HG03196 (cell line): ENCODE data around the gene DDIT3.
"Not testable (repeated sequence)": the region's sequence is repeated elsewhere in the genome, so short reads cannot be mapped to it uniquely, and the experiment has no call there.

Source experiments
- ATAC-seq: cut with Tn5 transposase; IDR thresholded peaks from one replicate; pipeline ENCODE4 v1.9.1; 2021; ENCODE audit not compliant: unreplicated experiment

DDIT3 gene

DNA sequence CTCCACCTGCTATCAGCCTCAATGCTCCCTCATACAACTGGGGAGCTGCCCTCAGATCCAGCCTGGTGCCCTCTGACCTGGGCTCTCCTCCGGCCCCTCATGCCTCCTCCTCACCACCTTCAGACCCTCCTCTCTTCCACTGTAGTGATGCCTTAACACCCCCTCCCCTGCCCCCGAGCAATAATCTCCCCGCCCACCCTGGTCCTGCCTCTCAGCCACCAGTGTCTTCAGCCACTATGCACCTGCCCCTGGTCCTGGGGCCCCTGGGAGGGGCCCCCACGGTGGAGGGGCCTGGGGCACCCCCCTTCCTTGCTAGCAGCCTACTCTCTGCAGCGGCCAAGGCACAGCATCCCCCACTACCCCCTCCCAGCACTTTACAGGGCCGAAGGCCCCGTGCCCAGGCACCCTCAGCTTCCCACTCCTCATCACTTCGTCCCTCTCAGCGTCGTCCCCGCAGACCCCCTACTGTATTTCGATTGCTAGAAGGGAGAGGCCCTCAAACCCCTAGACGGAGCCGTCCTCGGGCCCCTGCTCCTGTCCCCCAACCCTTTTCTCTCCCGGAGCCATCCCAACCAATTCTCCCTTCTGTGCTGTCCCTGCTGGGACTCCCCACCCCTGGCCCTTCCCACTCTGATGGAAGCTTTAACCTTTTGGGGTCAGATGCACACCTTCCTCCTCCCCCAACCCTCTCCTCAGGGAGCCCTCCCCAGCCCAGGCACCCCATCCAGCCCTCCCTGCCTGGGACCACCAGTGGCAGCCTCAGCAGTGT lies 5.5 kb upstream of the DDIT3 start:
- ATAC-seq, result no peak

DNA sequence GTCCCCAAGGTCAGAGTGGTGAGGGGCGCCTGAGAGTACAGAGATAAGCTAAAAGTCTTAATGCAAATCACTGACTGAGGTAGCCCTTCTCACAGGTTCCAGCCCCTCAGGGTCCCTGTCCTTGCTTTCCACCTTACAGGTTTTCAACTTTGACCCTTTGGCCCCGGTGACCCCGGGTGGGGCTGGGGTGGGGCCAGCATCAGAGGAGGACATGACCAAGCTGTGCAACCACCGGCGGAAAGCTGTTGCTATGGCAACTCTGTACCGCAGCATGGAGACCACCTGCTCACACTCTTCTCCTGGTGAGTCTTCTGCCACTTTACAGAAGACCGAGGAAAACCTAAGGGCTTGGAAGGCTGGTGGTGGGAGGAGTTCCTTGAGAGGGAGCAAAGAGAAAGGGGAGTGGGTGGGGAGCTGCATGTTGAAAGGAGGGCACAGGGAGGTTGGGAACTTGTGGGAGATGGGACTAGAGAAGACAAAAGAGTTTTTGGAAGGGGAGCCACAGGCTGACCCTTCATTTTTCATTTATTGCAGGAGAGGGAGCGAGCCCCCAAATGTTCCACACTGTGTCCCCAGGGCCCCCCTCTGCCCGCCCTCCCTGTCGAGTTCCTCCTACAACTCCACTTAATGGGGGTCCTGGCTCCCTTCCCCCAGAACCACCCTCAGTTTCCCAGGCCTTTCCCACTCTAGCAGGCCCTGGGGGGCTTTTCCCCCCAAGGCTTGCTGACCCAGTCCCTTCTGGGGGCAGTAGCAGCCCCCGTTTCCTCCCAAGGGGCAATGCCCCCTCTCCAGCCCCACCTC lies 4.7 kb upstream of the DDIT3 start:
- no peak for ATAC-seq

DNA sequence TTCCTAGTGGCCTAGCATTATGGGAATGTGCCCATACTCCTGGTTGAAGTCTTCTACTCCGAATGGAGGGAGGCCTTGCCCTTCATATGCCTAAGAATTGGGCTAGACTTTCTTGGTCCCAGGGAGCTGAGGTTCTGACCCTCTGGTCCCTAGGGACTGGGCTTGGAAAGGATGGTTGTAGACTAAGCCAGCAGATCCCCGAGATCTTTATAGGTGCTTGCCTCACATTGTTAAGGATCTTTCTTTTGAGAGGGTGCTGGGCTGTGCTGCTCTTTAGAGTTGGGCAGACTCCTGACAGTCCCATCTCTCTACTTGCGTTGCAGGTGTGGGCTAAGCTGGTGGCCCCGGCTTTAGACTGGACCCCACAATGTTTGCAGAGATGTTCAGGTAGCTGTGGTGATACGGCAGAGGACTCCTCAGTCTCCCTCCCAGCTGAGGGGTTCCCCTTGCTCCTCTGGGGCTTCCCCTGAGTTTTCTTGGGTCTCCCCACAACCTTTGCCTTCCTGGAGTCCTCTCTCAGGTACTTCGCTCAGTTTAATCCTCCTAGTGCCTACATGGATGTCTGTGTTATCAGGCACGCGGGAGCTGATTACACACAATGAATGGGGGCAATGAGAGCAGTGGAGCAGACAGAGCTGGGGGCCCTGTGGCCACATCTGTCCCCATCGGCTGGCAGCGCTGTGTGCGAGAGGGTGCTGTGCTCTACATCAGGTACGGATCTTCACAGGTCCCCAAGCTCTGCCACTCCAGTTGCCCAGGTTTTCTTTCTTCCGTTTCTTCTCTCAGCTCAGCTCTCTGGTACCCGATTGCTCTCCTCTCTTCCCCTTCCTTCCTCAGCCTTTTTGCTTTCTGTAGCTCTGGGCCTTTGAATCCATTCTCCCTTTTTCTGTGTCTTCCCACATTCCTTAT lies 3.6 kb upstream of the DDIT3 start:
- ATAC-seq, result no peak

DNA sequence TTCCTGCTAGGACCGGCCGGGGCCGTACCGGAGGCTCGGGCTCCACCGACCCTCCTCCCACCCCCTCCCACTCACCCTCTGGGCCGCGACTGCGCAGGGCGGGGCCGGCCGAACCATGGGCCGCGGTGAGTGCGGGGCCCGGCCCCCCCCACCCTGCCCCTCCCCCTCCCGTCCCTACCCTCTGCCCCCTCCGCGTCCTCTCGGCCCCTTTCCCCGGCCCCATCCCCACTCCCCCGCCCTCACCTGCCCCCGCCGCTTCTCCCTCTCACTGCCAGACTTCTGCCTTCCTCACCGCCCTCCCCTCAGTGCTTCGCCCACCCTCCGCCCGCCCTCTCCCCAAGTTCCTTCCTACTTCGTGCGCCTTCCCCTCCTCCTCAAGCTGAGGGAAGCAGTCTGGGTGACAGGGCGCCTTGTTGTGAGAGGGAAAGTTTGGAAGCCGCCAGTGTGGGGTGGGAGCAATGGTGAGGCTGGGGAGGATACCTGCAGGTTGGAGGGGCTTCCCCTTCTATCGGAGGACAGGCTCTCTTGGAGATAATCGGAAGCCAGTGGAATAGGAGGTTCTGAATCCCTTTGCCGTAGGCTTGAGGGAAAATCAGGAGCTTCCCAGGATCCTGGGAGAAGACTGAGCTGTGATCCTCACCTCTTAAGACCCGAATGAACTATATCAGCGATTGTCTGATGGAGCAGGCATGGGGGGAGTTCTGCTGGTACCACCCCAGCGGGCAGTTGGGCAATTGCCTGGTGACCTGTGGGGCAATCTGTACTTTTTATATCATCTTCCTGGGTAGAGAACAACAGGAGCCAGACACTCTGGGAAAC lies 2.8 kb upstream of the DDIT3 start:
- ATAC-seq, result no peak

DNA sequence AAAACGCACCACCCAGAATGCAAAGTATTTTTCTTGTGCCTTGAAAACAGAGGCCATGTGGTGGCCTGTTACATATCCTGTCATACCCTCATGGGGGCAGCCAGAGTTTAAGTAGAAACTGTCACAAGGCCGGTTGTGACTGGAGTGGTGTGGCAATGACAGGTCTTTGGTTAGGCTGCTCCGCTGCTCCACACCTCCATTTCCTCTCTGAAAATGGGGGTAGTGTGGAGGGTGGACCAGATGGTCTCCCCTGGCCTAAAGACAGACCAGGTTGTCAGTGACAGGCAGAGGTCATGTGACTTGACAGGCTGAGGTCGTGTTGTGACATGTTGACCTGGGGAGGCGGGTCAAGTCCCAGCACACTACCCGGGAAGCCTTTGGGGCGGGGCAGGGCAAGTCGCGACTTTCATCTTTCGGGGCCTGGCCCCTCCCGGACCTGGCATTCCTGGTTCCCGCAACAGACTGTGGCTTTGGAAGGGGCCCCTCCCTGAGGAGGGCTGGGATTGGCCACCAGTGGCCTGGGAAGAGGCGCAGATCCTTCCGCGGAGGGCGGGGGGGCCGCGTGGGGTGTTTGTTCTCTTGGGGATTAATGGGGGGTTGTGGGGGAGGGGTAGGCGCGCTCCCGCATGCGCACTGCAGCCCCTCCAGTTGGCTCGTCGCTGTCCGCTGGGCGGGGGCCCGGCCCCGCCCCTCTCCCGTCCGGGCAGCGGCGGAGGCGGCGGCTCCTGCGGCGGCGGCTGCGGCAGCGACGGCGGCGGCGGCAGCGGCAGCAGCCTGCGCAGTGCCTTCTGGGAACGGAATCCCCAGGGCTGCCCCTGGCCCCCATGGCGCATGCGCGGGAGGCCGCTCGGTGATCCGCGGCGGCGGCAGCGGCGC lies 1.9 kb upstream of the DDIT3 start, which contains the start of gene MBD6:
MBD6 (plus strand) TSS at position 814 of the 876 bp plus-strand sequence. CDS start 1,480 bp downstream, outside the sequence.
- peak; percentile 37 for ATAC-seq

DNA sequence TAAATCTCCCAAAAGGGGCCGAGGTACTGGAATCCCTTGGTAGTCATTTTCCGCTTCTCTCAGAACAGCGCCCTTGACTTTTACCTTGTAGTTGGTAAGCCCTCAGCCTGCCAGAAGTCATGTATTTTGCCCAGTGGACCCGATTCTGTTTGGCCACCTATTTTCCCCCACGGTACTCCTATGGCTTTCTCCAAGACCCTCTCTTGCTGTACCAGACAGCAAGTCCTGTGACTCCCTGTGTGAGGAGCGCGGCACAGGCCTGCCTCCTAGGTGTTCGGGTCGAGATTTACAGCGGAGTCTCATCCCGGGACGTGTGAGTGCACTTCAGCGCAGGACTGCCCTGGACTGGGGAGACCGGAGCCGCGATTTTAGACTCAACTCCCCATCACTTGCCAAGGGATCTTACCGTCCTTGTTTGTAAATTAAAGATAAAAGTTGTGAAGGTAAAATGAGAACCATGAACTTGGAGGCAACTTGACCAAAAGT lies 1.3 kb upstream of the DDIT3 start:
- ATAC-seq, result no peak

DNA sequence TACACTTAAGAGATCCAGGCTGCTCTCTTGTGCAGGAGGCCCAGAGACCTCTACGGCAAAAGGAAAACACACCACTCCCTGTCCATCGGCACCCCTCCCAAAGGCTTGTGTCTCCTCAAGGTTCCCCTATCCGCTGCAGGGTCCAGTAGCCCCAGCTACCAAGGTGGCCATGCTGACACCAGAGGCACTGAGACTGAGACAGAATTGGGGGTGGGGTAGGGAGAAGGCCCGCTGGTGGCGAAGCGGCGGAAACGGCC lies 590 bp downstream of the DDIT3 start:
- no peak for ATAC-seq

DNA sequence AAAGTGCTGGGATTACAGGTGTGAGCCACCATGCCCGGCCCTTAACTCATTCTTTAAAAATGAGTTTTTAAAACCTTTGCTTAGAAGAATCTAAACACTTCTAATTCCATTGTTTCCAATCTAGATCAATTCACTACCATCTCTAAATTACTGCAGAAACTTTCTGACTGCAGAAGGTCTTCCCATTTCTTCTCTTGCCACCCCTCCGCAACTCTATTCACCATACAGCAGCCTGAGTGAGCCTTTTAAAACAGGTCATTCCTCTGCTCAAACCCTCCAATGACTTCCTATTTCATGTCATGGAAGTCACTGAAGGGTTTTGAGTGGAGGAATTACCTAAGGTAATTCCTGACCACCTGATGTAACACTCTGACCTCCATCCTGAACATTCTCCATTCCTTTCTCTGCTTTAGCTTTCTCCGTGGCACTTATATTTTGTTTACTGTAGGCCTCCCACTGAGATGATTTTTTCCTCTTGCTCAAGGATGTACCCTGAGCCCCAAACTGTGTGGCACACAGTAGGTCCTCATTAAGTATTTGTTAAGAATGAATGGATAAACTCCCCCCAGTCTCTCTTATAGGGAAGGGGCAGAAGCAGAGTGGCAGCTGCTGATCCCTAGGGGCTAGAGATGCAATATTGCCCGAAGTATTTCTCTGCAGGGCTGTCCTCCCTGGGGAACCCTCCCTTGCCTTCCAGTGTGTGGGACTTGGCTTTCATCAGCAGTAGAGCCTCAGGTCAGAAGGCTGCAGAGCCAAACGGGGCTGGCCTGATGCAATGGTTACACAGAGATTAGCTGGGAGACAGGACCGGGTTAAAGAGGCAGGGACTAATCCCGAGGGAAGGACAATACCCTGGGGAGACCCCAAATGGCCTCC lies 1.2 kb downstream of the DDIT3 start:
- no peak for ATAC-seq

DNA sequence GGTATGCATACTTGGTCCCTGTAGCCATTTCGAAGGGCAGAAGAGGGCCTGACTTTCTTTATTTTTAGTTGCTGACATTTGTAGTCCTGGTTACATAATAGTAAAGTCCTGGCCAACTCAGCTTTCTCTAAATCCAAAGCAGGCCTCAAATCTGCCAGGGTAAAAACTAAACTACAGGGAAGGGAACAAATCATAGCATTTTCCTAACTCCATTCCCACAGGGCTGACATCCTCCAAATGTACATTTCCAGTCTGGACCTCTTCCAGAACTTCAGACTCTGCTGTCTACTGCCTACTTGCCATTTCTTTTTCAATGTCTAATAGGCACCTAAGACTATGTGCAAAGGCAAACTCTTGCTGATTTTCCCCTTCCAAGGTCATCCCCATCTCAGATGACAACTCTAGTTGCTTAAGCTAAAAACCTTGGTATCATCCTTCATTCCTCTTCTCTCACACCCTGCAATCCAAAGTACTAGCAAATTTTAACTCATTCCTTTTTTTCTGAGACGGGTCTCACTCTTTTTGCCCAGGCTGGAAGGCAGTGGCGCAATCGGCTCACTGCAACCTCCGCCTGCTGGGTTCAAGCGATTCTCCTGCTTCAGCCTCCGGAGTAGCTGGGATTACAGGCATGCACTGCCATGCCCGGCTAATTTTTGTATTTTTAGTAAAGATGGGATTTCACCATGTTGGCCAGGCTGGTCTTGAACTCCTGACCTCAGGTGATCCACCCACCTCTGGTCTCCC lies 2.0 kb downstream of the DDIT3 start:
- no peak for ATAC-seq

DNA sequence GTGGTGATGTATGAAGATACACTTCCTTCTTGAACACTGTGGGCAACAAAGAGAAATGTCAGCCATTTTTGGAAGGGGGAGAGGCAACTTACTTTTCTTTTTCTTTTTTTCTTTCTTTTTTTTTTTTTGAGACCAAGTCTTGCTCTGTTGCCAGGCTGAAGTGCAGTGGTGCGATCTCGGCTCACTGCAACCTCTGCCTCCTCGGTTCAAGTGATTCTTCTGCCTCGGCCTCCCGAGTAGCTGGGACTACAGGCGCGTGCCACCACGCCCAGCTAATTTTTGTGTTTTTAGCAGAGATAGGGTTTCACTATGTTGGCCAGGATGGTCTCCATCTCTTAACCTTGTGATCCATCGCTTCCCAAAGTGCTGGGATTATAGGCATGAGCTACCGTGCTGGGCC lies 2.6 kb downstream of the DDIT3 start:
- not testable (repeated sequence) for ATAC-seq

DNA sequence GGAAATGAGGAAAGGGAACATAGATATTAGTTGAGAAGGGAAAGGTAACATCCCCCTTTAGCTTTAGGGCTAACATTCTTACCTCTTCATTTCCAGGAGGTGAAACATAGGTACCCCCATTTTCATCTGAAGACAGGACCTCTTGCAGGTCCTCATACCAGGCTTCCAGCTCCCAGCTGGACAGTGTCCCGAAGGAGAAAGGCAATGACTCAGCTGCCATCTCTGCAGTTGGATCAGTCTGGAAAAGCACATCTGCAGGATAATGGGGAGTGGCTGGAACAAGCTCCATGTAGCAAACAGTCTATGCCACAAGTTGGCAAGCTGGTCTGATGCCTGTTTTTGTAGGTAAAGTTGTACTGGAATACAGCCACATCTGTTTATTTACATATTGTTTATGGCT lies 3.1 kb downstream of the DDIT3 start:
- no peak for ATAC-seq

DNA sequence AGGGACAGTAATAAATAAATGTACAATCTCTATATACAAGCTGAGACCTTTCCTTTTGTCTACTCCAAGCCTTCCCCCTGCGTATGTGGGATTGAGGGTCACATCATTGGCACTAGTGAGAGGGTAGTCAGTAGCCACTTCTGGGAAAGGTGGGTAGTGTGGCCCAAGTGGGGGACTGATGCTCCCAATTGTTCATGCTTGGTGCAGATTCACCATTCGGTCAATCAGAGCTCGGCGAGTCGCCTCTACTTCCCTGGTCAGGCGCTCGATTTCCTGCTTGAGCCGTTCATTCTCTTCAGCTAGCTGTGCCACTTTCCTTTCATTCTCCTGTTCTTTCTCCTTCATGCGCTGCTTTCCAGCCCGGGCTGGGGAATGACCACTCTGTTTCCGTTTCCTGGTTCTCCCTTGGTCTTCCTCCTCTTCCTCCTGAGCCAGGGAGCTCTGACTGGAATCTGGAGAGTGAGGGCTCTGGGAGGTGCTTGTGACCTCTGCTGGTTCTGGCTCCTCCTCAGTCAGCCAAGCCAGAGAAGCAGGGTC lies 3.6 kb downstream of the DDIT3 start:
- ATAC-seq, result no peak

DNA sequence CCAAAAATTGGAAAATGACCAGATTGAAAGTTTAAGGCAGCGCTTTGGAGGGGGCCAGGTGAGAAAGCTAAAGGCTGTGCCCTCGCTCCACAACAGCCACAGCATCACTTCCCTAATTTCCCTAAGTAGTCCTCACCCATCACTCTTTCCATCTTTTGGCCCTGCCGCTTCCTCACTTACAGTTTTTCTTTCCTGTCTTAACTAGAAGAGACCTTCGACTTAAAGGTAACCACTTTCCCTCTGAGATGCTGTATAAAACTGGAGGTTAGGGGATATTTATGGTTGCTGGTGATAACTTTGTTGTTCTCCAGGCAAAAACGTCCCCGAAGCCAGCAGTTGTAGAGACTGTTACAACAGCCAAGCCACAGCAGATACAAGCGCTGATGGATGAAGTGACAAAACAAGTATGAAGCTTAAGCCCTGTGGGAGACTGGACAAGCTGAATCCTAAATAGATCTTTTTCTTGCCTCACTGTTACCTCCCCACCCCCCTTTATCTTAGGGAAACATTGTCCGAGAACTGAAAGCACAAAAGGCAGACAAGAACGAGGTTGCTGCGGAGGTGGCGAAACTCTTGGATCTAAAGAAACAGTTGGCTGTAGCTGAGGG lies 4.3 kb downstream of the DDIT3 start:
- ATAC-seq, result no peak

DNA sequence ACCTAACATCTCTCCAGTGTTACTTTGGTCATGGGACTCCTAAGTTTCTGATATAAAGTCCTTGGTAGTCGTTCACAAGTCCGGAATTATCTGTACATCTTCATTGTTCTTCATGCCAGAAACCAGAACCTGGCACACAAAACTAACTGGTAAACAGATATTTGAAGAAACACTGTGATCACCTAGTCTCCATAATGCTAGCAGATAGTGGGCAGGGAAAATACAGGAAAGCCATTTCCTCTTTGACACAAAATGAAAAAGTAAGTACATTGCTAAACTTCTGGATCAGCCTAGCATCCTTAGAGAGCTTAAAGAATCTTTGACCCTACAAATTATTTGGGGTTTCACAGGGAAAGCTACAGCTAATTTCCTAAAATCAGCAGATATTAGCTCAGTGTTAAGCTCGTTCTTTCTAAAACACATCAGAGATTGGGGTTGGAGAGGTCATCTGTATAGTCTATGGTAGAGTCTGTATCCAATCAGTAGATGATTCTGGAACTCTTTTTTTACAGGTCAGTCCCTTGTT lies 4.8 kb downstream of the DDIT3 start:
- no peak for ATAC-seq

DNA sequence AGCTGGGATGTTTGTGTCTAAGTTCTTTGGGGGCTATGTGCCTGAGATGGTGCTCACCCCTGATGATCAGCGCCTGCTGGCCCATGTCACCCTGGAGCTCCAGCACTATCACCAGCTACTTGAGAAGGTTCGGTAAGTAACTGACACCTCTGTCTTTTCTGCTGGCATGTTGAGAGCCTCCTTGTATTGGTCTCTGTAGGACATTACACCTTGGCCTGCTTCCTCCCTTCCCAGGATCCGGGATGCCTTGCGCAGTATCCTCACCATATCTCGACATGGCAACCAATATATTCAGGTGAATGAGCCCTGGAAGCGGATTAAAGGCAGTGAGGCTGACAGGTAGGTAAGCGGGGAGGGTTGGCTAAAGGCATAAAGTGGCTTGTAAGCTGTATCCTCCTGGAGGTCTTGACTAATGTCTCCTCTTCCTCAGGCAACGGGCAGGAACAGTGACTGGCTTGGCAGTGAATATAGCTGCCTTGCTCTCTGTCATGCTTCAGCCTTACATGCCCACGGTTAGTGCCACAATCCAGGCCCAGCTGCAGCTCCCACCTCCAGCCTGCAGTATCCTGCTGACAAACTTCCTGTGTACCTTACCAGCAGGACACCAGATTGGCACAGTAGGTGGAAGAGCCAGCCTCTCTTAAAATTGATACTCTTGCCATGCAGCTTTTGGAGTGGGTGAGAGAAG lies 5.5 kb downstream of the DDIT3 start:
- ATAC-seq, result no peak

DNA sequence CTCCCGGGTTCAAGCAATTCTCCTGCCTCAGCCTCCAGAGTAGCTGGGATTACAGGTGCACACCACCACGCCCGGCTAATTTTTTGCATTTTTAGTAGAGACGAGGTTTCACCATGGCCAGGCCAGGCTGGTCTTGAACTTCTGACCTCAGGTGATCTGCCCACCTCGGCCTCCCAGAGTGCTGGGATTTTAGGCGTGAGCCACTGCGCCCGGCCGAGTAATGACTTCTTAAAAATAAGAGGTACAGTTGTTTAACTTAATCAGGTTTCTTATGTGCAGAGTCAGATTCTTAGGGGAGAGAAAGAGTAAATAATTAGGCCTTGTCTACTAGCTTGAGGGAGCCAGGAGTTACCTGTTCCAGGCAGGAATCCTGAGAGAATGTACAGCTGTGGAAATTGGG lies 6.1 kb downstream of the DDIT3 start:
- not testable (repeated sequence) for ATAC-seq
